Lower lobe of right lung (tissue), 2 donors: ENCODE measurements around the gene SDK1. TPM values are rescaled to one million over a fixed set of nuclear protein-coding genes. Genes with fewer than 3 reads are reported as not detected.

Experiments used
- ATAC-seq, 2 donors: fragments of 200-7000 bp; cut with Tn5 transposase; one replicate each; pipeline ENCODE4 v1.9.1; 2020 to 2022; ENCODE audit warnings: mild to moderate bottlenecking in 2 of 2, moderate library complexity in 2 of 2
- DNase-seq: peaks from one replicate; pipeline ENCODE4 v3.0.0-alpha.2; 2020
- H3K27ac ChIP-seq: fragments of 200-600 bp; one replicate; pipeline ENCODE4 v1.8.0; 2022
- H3K27me3 ChIP-seq: fragments of 200-600 bp; one replicate; pipeline ENCODE4 v1.8.0; 2022; ENCODE audit warnings: low read depth
- H3K36me3 ChIP-seq: fragments of 200-600 bp; one replicate; pipeline ENCODE4 v1.8.0; 2022; ENCODE audit warnings: mild to moderate bottlenecking
- H3K4me1 ChIP-seq: fragments of 200-600 bp; one replicate; pipeline ENCODE4 v1.8.0; 2022
- H3K4me3 ChIP-seq: fragments of 200-600 bp; one replicate; pipeline ENCODE4 v1.8.0; 2022; ENCODE audit warnings: mild to moderate bottlenecking
- H3K9me3 ChIP-seq: fragments of 200-600 bp; one replicate; pipeline ENCODE4 v1.8.0; 2022
- intact Hi-C: fragments of 100-400 bp; cut with DNase I; formaldehyde crosslinking; loops from one replicate; pipeline ENCODE4 v1.11.0; 2022
- total RNA-seq: library from RNA; stranded (reverse); fragmentation: NEBNext Ultra II Directional; extraction: Animal tissue kit (Norgen Biotek cat#: 25700); gene quantifications from one replicate; pipeline ENCODE4 v1.2.1, GENCODE V29; 2021
- TF ChIP-seq, protein P1 (sequence below): fragments of 200-600 bp; IDR thresholded peaks from one replicate; pipeline ENCODE4 v1.8.0; 2022; ENCODE audit warnings: antibody characterized with exemption, mild to moderate bottlenecking
- donor health status: DM: no; HTN: yes; CAD: no; lungs with severe emphysema.

The SDK1 gene
- total RNA-seq, 1 donor from 2014 or later, result 10.0 TPM

GRCh38 chr7:3374239-3374638 lies 73.2 kb downstream of the SDK1 start:
- intact Hi-C loops, result no loop called here
- Histone ChIP-seq H3K4me1 (no peaks in the 10 kb centered on the region), H3K36me3 (no peaks in the 10 kb centered on the region), H3K27ac (no peak overlapping the region), H3K27me3 (no peaks in the 10 kb centered on the region), H3K4me3 (no peak overlapping the region), H3K9me3 (no peaks in the 10 kb centered on the region)
- DNase-seq, result no peak
- TF ChIP-seq, protein P1, sequence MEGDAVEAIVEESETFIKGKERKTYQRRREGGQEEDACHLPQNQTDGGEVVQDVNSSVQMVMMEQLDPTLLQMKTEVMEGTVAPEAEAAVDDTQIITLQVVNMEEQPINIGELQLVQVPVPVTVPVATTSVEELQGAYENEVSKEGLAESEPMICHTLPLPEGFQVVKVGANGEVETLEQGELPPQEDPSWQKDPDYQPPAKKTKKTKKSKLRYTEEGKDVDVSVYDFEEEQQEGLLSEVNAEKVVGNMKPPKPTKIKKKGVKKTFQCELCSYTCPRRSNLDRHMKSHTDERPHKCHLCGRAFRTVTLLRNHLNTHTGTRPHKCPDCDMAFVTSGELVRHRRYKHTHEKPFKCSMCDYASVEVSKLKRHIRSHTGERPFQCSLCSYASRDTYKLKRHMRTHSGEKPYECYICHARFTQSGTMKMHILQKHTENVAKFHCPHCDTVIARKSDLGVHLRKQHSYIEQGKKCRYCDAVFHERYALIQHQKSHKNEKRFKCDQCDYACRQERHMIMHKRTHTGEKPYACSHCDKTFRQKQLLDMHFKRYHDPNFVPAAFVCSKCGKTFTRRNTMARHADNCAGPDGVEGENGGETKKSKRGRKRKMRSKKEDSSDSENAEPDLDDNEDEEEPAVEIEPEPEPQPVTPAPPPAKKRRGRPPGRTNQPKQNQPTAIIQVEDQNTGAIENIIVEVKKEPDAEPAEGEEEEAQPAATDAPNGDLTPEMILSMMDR, result no peak
- no peak for ATAC-seq

- DNase-seq, result no peak
These were observed 77.5 kb downstream of the SDK1 start for GRCh38 chr7:3378390-3379150.

GRCh38 chr7:3380034-3380433 lies 79.0 kb downstream of the SDK1 start:
- Histone ChIP-seq H3K27me3 (no peaks in the 10 kb centered on the region), H3K4me3 (no peak overlapping the region), H3K36me3 (no peaks in the 10 kb centered on the region), H3K27ac (no peak overlapping the region), H3K4me1 (no peaks in the 10 kb centered on the region), H3K9me3 (no peaks in the 10 kb centered on the region)
- DNase-seq, result no peak
- intact Hi-C loops, result no loop called here
- TF ChIP-seq, protein P1, result no peak
- no peak for ATAC-seq

More at GRCh38 chr7:3378390-3379150, 77.5 kb downstream of the SDK1 start:
- intact Hi-C loops, result no loop called here
- no peaks in the 10 kb centered on the region for H3K4me1 ChIP-seq
- no peak overlapping the region for H3K27ac ChIP-seq
- H3K27me3 ChIP-seq, result no peaks in the 10 kb centered on the region
- ATAC-seq, result no peak
- no peaks in the 10 kb centered on the region for H3K9me3 ChIP-seq
- H3K4me3 ChIP-seq, result no peak overlapping the region
- no peaks in the 10 kb centered on the region for H3K36me3 ChIP-seq
- TF ChIP-seq, protein P1, result no peak

DNA sequence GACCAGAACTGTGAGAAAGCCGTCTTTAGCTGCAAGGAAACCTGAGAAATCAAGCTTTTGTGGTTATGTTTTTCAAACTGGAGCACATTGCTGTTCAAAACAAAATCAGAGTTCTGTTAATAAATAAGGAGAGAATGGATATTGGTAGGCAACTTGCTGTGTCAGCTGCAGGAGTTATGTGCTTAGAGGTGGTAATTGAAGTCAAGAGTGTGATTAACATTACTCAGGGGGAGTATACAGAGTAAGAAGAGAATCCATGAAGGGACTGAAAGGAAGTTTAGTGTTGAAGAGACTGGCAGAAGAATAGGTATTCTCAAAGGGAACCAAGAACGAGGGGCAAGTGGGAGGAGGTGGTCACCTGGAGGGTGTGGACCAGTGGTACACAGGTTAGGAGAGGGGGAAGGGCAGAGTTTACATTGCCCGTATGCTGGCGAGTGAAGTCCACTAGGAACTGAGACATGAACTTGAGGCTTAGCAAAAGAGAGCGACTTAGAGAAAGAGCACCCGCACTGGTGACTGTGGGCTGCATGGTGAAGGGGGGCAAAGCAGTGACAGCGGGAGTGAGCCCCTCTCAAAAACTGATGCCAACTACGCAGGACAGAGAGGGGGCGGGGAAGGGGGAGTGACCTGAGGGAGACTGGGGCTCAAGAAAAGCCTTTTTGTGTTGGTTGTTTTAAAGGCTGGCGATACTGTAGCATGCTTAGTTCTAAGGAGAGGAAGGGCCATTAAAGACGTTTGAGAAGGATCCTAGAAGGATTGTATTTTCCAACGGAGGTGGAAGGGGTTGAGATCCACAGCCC lies 80.0 kb downstream of the SDK1 start:
- DNase-seq (no peak), ATAC-seq (peak in 1 of 2 donors; percentile 43)
- no peak overlapping the region for H3K4me3 ChIP-seq
- TF ChIP-seq, protein P1, result no peak
- no peaks in the 10 kb centered on the region for H3K27me3 ChIP-seq
- H3K27ac ChIP-seq, result no peak overlapping the region
- no peaks in the 10 kb centered on the region for H3K36me3 ChIP-seq
- H3K9me3 ChIP-seq, result no peaks in the 10 kb centered on the region
- H3K4me1 ChIP-seq, result no peaks in the 10 kb centered on the region
- intact Hi-C loops, result no loop called here

DNA sequence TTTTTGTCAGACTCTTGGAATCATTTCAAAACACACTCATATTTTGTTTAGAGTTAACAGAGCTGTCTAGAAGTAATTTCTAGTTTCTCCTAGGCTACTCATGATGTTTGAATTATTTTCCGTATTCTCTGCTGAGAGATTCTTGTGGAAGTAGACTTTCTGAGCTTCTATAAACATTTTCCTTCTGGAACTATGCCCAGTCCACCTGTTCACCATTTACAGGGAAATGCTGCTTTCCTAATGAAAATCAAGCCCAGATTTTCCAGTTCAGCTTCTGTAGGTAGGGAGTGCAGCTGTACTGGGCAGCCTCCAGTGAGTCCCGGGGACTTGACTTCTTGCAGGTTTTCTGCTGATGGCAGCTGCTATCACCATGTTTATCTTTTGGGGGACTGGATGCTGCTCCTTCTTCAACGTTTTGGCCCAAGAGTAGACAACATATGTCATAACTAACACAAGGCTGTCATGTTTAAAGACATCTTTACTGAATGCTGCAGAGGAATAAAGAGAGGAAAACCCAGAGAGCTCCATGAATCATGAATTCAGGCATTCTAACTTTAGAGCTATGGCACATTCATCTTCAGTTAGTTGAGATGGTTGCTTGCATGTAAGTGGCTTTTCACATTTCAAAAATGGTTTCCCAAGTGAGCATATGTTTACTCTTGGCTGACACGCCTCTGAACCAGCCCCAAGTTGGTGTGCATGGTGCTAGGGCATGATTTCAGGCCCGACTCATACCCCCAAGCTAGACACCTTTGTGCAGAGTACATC lies 85.6 kb downstream of the SDK1 start:
- no peak overlapping the region for H3K4me3 ChIP-seq
- H3K27me3 ChIP-seq, result no peaks in the 10 kb centered on the region
- ATAC-seq (no peak), DNase-seq (no peak)
- no peaks in the 10 kb centered on the region for H3K4me1 ChIP-seq
- TF ChIP-seq, protein P1, result no peak
- H3K27ac ChIP-seq, result no peak overlapping the region
- H3K36me3 ChIP-seq, result no peaks in the 10 kb centered on the region
- no peaks in the 10 kb centered on the region for H3K9me3 ChIP-seq
- intact Hi-C loops, result no loop called here
